H54 (cell line): Measurements from ENCODE around the gene EPB41.
"Not testable (repeated sequence)": the region's sequence is repeated elsewhere in the genome, so short reads cannot be mapped to it uniquely, and the experiment has no call there.

Experiments
- DNase-seq: peaks from one replicate; pipeline ENCODE4 v3.0.0; 2011; ENCODE audit warnings: low spot score, mixed read lengths; ENCODE audit not compliant: insufficient read length
- FAIRE-seq: peaks from 3 replicates; lab custom pipeline; 2011; peaks lifted over from hg19 to GRCh38; lab: Jason Lieb, UNC
- POLR2A ChIP-seq: IDR thresholded peaks from 2 replicates; pipeline ENCODE4 v1.6.1; 2011; ENCODE audit warnings: low read depth, mild to moderate bottlenecking, low read length

EPB41 gene

DNA sequence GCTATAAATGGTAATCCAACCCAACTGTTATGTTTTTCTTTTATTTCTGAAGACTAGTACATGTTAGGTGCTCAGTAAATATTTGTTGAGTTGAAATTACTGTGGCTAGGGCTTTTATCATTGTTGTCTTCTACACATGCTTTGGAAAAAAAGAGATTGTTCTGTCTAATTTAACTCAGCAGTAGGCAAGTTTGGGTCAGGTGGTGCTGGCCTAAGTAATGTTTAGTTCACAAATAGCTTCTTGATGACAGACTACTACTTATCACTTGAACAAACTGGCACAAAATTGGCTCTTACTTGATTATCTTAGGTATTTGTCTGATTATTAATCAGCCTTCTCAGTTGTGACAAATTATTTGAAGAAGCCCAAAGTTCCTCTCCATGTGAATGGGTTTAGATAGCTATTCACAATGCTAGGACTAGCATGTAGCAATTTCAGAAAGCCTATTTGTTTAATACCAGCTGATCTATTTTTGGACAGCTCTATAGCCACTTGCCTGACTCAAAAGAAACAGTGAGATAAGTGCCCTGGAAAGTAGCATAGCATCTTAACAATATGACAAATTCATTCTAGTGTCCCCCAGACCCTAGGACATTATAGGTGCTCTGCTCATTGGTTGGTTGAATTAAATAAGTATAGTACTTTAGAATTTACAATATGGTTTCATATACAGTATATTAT lies 176.7 kb downstream of the EPB41 start:
- no peak for FAIRE-seq
- TF ChIP-seq POLR2A, result no peak
- DNase-seq, result no peak

DNA sequence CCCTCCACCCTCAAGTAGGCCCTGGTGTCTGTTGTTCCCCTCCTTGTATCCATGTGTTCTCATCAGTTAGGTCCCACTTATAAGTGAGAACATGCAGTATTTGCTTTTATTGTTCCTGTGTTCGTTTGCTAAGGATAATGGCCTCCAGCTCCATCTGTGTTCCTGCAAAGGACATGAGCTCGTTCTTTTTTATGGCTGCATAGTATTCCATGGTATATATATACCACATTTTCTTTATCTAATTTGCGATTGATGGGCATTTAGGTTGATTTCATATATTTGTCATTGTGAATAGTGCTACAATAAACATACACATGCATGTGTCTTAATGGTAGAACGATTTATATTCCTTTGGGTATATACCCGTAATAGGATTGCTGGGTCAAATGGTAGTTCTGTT lies 178.3 kb downstream of the EPB41 start:
- FAIRE-seq, DNase-seq: not testable (repeated sequence)

DNA sequence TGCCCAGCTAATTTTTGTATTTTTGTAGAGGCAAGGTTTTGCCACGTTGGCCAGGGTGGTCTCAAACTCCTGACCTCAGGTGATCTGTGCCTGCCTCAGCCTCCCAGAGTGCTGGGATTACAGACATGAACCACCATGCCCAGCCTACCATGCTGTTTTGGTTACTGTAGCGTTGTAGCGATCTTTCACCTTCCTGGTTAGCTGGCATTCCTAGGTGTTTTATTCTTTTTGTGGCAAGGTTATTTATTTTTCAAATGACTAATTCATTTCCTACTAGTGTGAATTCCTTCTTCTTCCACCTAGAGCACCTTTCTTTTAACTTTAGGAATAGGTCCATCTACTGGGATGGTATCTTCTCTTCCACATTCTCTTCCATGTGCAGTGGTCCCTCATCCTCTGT lies 180.1 kb downstream of the EPB41 start:
- TF ChIP-seq POLR2A, result no peak
- DNase-seq, result no peak
- no peak for FAIRE-seq

DNA sequence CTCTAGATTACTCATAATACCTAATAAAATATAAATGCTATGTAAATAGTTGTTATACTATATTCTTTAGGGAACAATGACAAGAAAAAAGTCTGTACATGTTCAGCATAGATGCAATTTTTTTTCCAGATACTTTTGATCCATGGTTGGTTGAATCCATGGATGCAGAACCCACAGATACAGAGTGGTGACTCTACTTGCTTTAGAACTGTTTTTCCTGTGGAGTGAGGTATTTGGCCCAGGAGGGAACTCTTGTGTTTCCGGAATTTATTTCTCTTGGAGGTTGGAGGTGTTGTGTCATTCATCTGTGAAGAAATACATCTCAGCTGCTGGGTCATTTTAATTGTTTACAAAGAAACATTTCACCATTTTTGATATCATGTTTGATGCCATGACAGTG lies 180.6 kb downstream of the EPB41 start:
- DNase-seq (no peak), FAIRE-seq (no peak)
- TF ChIP-seq POLR2A, result no peak

DNA sequence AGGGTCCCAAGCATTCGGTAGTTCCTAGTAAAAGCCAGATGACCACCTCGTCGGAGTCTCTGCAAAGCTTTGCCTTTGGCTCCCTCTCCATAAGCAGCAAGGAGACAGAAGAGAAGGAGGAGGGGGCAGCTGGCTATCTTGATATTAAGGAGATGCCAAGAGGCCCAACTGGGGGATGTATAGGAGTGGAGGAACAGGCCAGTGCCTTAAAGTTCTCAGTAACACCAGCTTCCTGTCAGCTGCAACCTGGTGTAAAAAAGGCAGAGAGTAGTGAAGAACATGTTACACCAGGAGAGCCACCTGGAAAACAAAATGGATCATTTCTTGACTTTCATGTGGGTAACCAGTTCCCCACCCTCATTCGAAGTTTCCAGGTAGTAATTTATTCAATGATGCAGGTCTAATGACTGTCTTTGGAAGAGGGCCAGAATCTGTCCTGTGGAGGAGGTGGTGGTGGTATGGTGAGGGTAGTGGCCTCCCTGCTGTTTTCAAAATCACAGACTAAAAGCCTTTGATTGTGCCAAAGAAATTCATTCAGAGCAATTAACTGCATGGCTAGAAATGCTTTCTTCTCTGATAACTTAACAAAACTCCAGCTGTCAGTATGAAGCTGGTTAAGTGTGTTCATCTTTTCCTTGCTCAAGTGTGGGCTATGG lies 182.0 kb downstream of the EPB41 start:
- no peak for TF ChIP-seq POLR2A
- no peak for FAIRE-seq

DNA sequence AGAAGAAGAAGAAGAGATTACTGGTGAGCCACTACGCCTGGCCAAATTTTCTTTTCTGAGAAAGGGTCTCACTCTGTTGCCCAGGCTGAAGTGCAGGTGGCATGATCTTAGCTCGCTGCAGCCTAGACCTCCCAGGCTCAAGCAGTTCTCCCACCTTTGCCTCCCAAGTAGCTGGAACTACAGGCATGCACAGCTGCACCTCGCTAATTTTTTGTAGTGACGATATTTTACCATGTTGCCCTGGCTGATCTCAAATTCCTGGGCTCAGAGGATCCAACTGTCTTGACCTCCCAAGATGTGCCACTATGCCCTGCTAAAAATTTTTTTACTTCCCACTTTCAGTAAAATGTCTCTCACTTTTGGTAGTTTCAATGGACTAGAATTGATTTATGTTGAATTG lies 184.9 kb downstream of the EPB41 start:
- FAIRE-seq (no peak), DNase-seq (no peak)
- no peak for TF ChIP-seq POLR2A

More for the DNA sequence above, 182.0 kb downstream of the EPB41 start:
- no peak for DNase-seq

DNA sequence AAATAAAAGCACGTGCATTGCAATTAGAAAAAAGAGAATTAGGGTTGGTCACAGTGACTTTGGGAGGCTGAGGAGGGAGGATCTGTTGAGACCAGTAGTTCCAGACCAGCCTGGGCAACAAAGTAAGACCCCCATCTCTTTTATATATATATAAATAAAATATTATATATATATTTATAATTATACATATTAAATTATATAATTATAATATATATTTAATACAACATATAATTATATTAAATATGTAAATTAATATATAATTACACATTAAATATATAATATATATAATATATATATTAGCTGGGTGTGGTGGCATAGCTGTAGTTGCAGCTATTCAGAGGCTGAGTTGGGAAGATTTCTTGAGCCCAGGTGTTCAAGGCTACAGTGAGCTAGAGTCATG lies 186.1 kb downstream of the EPB41 start:
- TF ChIP-seq POLR2A, result no peak
- FAIRE-seq (no peak), DNase-seq (no peak)

DNA sequence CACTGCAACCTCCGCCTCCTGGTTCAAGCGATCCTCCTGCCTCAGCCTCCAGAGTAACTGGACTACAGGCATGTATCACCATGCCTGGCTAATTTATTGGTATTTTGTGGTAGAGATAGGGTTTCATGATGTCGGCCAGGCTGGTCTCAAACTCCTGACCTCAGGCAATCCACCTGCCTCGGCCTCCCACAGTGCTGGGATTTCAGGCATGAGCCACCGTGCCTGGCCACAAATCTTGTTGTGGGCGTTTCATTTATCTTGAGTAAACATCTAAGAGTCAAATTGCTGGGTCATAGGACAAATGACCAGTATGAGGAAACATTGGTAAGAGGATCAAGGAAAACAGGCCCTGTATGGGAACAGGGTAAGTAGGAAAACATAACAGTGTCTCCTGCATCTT lies 191.5 kb downstream of the EPB41 start:
- no peak for TF ChIP-seq POLR2A
- no peak for DNase-seq
- FAIRE-seq, result peak; percentile 15

DNA sequence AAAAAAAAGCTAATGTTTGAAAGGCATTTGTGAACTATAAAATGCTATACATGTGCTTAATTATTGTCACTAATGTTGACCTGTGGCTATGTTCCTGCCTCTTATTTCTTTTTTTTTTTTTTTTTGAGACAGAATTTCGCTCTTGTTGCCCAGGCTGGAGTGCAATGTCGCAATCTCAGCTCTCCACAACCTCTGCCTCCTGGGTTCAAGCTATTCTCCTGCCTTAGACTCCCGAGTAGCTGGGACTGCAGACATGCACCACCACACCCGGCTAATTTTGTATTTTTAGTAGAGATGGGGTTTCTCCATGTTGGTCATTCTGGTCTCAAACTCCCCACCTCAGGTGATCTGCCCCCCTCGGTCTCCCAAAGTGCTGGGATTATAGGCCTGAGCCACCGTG lies 193.7 kb downstream of the EPB41 start:
- not testable (repeated sequence) for DNase-seq, FAIRE-seq

DNA sequence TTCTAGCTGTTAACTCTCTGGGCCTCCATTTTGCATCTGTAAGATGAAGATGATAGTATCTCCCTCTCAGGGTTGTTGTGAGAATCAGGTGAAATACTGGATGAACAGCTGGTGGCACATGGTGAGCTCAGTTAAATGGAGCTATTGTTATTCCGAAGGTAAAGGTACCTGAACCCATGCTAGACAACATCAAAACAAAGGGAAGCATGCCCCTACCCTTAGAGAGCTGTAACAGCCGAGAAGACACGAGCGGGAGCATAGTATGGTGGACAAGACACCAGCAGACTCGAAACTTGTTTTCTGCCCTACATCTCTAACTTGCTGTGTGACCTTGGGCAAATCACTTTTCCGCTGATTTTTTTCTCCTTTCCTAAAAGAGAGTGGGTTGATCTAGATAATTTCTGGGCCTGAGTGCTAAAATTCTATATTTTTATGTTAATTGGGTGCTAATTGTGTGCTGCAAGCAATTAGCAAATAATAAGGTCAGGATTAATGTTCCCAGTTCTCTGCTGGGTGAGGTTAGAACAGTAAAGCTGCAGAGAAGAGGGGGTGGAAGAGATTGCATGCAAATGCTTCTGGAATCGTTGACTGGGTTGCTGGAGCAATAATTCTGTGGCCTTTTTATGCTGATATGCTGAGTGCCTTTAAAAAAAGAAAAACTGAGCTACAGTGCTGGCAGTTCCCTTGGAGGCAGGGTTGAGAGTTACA lies 198.5 kb downstream of the EPB41 start:
- TF ChIP-seq POLR2A, result no peak
- no peak for DNase-seq
- no peak for FAIRE-seq

DNA sequence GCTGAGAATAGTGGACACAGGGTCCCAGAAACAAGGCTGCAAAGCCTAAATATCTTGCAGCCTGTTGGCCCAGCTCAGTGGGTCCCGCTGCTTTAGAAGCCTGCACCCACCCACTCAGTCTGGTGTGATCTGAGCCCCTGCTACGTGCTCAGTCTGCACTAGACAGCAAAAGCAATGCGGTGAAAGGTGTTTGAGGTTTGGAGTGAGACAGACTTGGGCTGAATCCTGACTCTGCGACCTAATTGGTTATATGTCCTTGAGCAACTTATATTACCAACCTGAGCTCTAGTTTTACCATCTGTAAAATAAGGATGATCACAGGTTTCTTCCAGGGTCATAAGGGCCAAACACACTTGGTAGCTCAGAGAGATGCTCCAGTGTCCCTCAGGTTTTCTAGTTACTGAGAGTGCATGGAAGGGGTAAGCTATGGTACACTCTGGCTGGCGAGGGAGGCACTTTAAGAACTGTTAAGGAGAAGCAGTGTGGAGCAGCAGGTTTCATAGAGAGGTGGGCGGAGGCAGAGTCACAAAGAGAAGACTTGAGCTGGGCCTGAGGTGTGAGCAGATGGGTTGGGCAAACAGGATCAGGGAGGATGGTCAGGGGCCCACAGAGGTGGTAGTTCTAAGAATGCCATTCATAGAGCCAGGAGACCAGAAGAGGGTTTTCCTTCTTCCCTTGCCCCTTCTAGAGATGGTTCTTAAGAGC lies 199.2 kb downstream of the EPB41 start:
- FAIRE-seq (no peak), DNase-seq (no peak)
- TF ChIP-seq POLR2A, result no peak

DNA sequence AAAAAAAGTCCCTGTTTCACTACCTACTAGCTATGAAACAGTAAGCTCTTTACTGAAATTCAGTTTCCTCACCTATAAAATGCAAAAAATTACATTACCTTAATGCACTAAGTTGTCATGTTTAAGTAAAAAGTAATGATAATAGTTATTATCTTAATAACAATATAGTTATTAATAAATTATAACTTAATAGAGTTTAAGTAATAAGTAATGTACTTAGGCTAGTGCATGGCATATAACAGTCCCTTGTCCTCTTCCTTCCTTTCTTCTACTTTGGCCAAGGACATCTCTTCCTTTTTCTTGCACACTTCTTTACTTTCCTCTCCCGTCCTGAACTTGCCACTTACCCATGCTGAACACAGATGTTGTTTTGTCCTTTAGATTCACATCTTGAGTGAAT lies 200.3 kb downstream of the EPB41 start:
- FAIRE-seq (no peak), DNase-seq (no peak)
- no peak for TF ChIP-seq POLR2A

DNA sequence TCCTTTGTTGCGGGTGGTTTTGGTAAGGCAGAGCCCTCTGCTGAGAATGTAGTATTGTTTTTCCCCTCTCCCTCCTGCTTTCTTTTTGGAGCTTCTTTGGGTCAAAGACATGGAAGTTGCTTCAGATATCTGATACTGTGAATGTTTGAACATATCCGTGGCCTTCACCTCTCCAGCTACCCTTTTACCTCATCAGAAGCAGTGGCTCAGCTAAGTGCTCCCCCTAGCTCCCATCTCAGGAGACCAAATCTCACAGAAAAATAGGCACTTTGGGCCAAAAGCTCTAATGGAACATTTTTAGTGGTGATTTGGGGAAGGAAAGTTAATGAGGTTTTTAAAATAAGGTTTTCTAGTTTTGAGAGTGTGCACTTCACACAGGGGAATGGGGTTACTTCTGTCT lies 203.0 kb downstream of the EPB41 start:
- no peak for DNase-seq
- FAIRE-seq, result no peak
- TF ChIP-seq POLR2A, result no peak

DNA sequence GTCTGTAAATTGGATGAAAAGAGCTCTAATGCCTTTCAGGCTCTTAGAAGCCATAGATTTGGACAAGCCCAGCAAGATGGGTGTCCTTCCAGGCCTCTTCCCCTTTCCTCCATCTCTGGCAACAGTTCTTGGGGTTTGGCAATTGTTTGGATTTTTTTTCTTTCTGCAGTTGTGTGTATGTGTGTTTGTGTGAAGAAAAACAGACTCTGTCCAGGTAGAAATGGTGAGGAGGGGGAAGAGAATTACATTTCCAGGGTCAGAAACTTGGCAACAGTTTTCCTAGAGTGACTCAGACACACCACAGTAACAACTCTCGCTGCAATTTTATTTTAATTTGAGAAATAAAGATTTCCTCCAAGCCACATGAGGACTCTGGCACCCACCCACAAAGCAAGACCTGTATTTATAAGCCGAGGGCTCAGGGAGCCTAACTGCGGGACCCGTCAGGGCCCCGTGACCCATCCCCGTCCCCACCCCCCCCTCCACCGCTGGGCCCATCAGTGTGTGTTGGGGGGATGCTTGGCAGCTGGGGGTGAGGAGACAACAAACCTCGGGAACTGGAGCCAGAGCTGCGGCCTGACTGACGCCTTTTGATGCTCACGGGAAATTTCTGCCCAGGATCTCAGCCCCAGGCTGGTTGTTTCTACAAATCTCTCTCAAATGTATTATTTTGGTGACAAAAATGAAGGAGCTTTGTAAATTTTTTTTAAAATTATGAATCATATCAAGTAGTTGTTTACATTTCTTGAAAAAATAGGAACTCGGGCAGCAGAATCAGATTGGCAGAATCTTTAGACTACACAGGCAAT lies 205.0 kb downstream of the EPB41 start:
- TF ChIP-seq POLR2A, result no peak
- no peak for FAIRE-seq
- no peak for DNase-seq
